Trophoblast cell (in vitro differentiated cells and primary cell): Measurements from ENCODE around the gene SPAG6.

Experiments used
- DNase-seq, 2 donors: peaks; one replicate each; pipeline ENCODE4 v3.0.0-alpha.2; 2016
- H2AFZ ChIP-seq: 2 replicates; pipeline ENCODE4 v1.6.1; 2013; ENCODE audit warnings: low read length, moderate library complexity, mild to moderate bottlenecking; ENCODE audit not compliant: insufficient read depth, poor library complexity
- H2AK5ac ChIP-seq: 2 replicates; pipeline ENCODE4 v1.6.1; 2013; ENCODE audit warnings: mild to moderate bottlenecking, low read length
- H2BK120ac ChIP-seq: 2 replicates; pipeline ENCODE4 v1.6.1; 2013; ENCODE audit warnings: low read length, mild to moderate bottlenecking, moderate library complexity; ENCODE audit not compliant: insufficient read depth, poor library complexity
- H2BK12ac ChIP-seq: 2 replicates; pipeline ENCODE4 v1.6.1; 2013; ENCODE audit warnings: mild to moderate bottlenecking, low read length, moderate library complexity
- H2BK5ac ChIP-seq: 2 replicates; pipeline ENCODE4 v1.6.1; 2013; ENCODE audit warnings: low read length, low read depth, moderate library complexity, mild to moderate bottlenecking; ENCODE audit not compliant: poor library complexity
- H3K14ac ChIP-seq: 2 replicates; pipeline ENCODE4 v1.6.1; 2013; ENCODE audit warnings: mild to moderate bottlenecking, low read length
- H3K18ac ChIP-seq: 2 replicates; pipeline ENCODE4 v1.6.1; 2013; ENCODE audit warnings: mild to moderate bottlenecking, low read length
- H3K23ac ChIP-seq: 2 replicates; pipeline ENCODE4 v1.6.1; 2013; ENCODE audit warnings: low read length
- H3K27ac ChIP-seq: 2 replicates; pipeline ENCODE4 v1.5.1; 2013; ENCODE audit warnings: low read depth, mild to moderate bottlenecking, inconsistent platforms, low read length, moderate library complexity
- H3K27me3 ChIP-seq: 2 replicates; pipeline ENCODE4 v1.6.1; 2013; ENCODE audit warnings: inconsistent platforms, mild to moderate bottlenecking, low read length, moderate library complexity; ENCODE audit not compliant: insufficient read depth
- H3K36me3 ChIP-seq, 2 experiments: 1 replicate in 1 of 2; 2 replicates in 1 of 2; pipeline ENCODE4 v1.6.1; 2013; ENCODE audit warnings: low read length in 2 of 2, mild to moderate bottlenecking in 2 of 2, moderate library complexity in 1 of 2; ENCODE audit not compliant: insufficient read depth in 2 of 2, control insufficient read depth in 1 of 2
- H3K4ac ChIP-seq: 2 replicates; pipeline ENCODE4 v1.6.1; 2013; ENCODE audit warnings: low read depth, mild to moderate bottlenecking, low read length, moderate library complexity
- H3K4me1 ChIP-seq, 2 experiments: 1 replicate in 1 of 2; 2 replicates in 1 of 2; pipeline ENCODE4 v1.6.1; 2013; ENCODE audit warnings: low read length in 2 of 2, mild to moderate bottlenecking in 2 of 2, moderate library complexity in 1 of 2; ENCODE audit not compliant: insufficient read depth in 2 of 2, control insufficient read depth in 1 of 2
- H3K4me2 ChIP-seq: 2 replicates; pipeline ENCODE4 v1.6.1; 2013; ENCODE audit warnings: inconsistent platforms, mild to moderate bottlenecking, low read length, moderate library complexity
- H3K4me3 ChIP-seq: 2 replicates; pipeline ENCODE4 v1.5.1; 2013; ENCODE audit warnings: mild to moderate bottlenecking, low read depth, low read length, inconsistent platforms
- H3K79me1 ChIP-seq: one replicate; pipeline ENCODE4 v1.6.1; 2013; ENCODE audit warnings: low read length
- H3K79me2 ChIP-seq: 2 replicates; pipeline ENCODE4 v1.6.1; 2013; ENCODE audit warnings: low read length, mild to moderate bottlenecking; ENCODE audit not compliant: control insufficient read depth, insufficient read depth, poor library complexity
- H3K9ac ChIP-seq: 2 replicates; pipeline ENCODE4 v1.6.1; 2013; ENCODE audit warnings: mild to moderate bottlenecking, low read length
- H3K9me3 ChIP-seq: 2 replicates; pipeline ENCODE4 v1.6.1; 2013; ENCODE audit warnings: low read depth, mild to moderate bottlenecking, control low read depth, inconsistent platforms, low read length; ENCODE audit not compliant: insufficient read depth
- H4K12ac ChIP-seq: 2 replicates; pipeline ENCODE4 v1.6.1; 2013; ENCODE audit warnings: low read depth, mild to moderate bottlenecking, low read length, moderate library complexity
- H4K8ac ChIP-seq: 2 replicates; pipeline ENCODE4 v1.6.1; 2013; ENCODE audit warnings: low read depth, mild to moderate bottlenecking, low read length, moderate library complexity
- H4K91ac ChIP-seq: one replicate; pipeline ENCODE4 v1.6.1; 2013; ENCODE audit warnings: low read depth, mild to moderate bottlenecking, low read length, moderate library complexity
- WGBS: extraction: QIAGEN DNeasy Blood & Tissue Kit; methylation state at CpG from one replicate; pipeline ENCODE4 v1.1.7; 2013; ENCODE audit warnings: missing lambda C conversion rate; ENCODE audit not compliant: insufficient read length, insufficient coverage; ENCODE audit errors: extremely low coverage; 5-methylcytosine and 5-hydroxymethylcytosine counted together

The SPAG6 gene

DNA sequence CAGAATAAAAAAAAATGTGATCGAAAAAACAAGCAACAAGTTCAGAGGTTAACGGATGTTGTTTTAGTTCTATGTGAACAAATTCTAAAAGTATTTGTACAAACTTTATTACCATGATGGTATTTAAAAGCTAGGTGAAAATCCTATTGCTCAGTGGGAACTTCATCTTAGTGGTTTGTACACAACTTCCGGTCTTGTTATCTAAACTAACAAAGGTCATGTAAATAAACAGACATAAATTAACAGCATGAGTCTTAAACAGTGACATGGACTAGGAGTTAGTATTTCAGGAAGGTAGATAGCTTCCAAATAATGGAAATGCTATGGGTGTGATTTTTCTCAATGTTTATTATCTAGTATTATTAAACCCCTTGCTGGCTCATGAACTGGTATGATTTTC, 83.8 kb downstream of the SPAG6 start:
- no peak overlapping the region for H2AK5ac ChIP-seq
- H2BK120ac ChIP-seq = no peak overlapping the region
- no peaks in the 10 kb centered on the region for H3K36me3 ChIP-seq
- H3K27ac ChIP-seq = no peak overlapping the region
- no peak overlapping the region for H3K4me3 ChIP-seq
- H2AFZ ChIP-seq = no peak overlapping the region
- DNase-seq = no peak
- no peaks in the 10 kb centered on the region for H3K27me3 ChIP-seq
- H3K9ac ChIP-seq = no peak overlapping the region
- peaks cover 10 to 13% of the 10 kb centered on the region in 2 experiments for H3K4me1 ChIP-seq
- H3K79me2 ChIP-seq = no peaks in the 10 kb centered on the region
- no peak overlapping the region for H2BK12ac ChIP-seq
- no peak overlapping the region for H4K12ac ChIP-seq
- no peak overlapping the region for H3K4me2 ChIP-seq
- no peaks in the 10 kb centered on the region for H3K79me1 ChIP-seq
- H4K8ac ChIP-seq = no peak overlapping the region
- no peak overlapping the region for H3K23ac ChIP-seq
- no CpG with 5 or more reads among the region's 3 CpGs for WGBS
- H3K14ac ChIP-seq = no peak overlapping the region
- no peak overlapping the region for H3K18ac ChIP-seq
- no peak overlapping the region for H2BK5ac ChIP-seq
- no peak overlapping the region for H4K91ac ChIP-seq
- H3K4ac ChIP-seq = no peak overlapping the region
- no peaks in the 10 kb centered on the region for H3K9me3 ChIP-seq

DNA sequence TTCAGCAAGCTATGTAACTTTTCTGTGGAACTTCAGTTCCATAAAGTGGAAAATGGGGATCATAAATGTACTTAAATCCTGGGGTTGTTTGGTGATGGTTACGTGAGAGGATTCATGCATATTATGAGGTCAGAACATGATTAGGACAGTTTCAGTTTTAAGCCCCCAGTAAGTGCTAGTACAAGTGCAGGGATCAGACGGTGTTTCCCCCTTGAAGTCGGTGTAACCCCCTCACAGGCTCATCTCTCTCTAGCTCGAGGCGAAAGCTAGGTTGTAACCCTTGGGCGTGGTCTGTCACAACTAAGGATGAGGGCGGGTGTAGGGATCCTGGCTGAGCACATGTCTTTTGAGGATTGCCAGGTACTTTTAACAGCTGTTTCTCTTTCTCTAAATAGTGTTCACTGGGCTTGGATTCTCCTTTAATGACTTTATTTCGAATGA, 84.7 kb downstream of the SPAG6 start:
- Histone ChIP-seq H3K27me3 (no peaks in the 10 kb centered on the region), H2AK5ac (no peak overlapping the region), H3K18ac (no peak overlapping the region), H3K4me2 (no peak overlapping the region), H3K4ac (no peak overlapping the region), H3K79me1 (no peaks in the 10 kb centered on the region), H2BK12ac (no peak overlapping the region), H3K4me1 (peaks cover 10 to 13% of the 10 kb centered on the region in 2 experiments), H2AFZ (no peak overlapping the region), H4K91ac (no peak overlapping the region), H4K8ac (no peak overlapping the region), H3K4me3 (no peak overlapping the region), H3K14ac (no peak overlapping the region), H3K9me3 (no peaks in the 10 kb centered on the region), H3K27ac (no peak overlapping the region), H2BK120ac (no peak overlapping the region), H3K9ac (no peak overlapping the region), H3K79me2 (no peaks in the 10 kb centered on the region), H3K36me3 (no peaks in the 10 kb centered on the region), H4K12ac (no peak overlapping the region), H2BK5ac (no peak overlapping the region), H3K23ac (no peak overlapping the region)
- DNase-seq = peak in 1 of 2 donors; percentile 8
- no CpG with 5 or more reads among the region's 8 CpGs for WGBS

DNA sequence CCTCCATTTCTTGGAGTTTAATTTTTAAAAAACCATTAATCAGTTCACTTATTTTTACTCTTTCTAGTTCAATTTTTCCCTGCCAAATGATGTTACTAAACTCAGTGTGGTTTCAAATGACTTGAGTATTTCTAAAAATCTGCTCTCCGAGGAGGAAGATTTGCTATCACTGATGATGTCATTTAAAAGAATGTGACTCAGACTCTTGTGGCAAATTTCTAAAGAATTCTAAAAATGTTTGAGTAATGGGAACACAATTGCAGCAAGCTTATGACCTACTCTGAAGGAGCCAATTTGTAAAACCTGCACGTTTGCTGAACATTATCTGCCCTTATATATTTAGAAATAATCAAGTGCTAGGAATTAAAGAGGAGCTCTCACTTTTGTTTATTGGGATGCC, 88.6 kb downstream of the SPAG6 start:
- peaks cover 26% of the 10 kb centered on the region for H3K27me3 ChIP-seq
- no peaks in the 10 kb centered on the region for H3K36me3 ChIP-seq
- no peak overlapping the region for H3K4me2 ChIP-seq
- no peak overlapping the region for H4K12ac ChIP-seq
- no peak overlapping the region for H3K9ac ChIP-seq
- no CpG with 5 or more reads among the region's 2 CpGs for WGBS
- DNase-seq = peak; percentile 29 to 95
- no peak overlapping the region for H3K23ac ChIP-seq
- no peak overlapping the region for H3K14ac ChIP-seq
- no peak overlapping the region for H2BK5ac ChIP-seq
- H3K79me2 ChIP-seq = no peaks in the 10 kb centered on the region
- peaks cover 0 to 13% of the 10 kb centered on the region in 2 experiments for H3K4me1 ChIP-seq
- H3K4ac ChIP-seq = no peak overlapping the region
- H4K8ac ChIP-seq = no peak overlapping the region
- no peak overlapping the region for H3K27ac ChIP-seq
- H3K4me3 ChIP-seq = no peak overlapping the region
- H4K91ac ChIP-seq = no peak overlapping the region
- peaks cover 6% of the 10 kb centered on the region for H3K9me3 ChIP-seq
- H2BK12ac ChIP-seq = no peak overlapping the region
- no peak overlapping the region for H2AK5ac ChIP-seq
- H2BK120ac ChIP-seq = no peak overlapping the region
- H2AFZ ChIP-seq = no peak overlapping the region
- peaks cover 5% of the 10 kb centered on the region for H3K79me1 ChIP-seq
- no peak overlapping the region for H3K18ac ChIP-seq

DNA sequence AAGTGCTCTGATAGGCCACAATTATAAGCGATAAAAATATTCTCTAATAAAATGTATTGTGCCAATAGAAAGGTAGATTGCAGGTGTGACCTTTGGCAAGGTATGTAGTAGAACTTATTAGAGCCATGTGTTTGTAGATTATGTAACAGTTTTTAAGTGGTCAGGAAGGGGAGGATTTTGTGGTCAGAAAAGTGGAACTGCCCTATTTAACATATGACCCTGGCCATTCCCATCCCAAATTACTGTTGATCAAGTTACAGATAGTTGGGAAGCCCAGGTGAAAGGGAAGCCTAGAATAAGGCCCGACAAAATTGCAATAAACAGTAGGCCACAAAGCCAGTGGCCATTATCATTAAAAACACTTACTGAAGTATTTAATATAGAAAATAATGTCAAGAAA, 89.2 kb downstream of the SPAG6 start:
- peaks cover 0 to 13% of the 10 kb centered on the region in 2 experiments for H3K4me1 ChIP-seq
- no peak overlapping the region for H2BK5ac ChIP-seq
- H3K9ac ChIP-seq = no peak overlapping the region
- WGBS = no CpG with 5 or more reads among the region's 2 CpGs
- no peak overlapping the region for H3K14ac ChIP-seq
- peaks cover 27% of the 10 kb centered on the region for H3K27me3 ChIP-seq
- no peaks in the 10 kb centered on the region for H3K36me3 ChIP-seq
- no peak overlapping the region for H4K91ac ChIP-seq
- no peak overlapping the region for H3K4me3 ChIP-seq
- H3K9me3 ChIP-seq = peaks cover 6% of the 10 kb centered on the region
- H2AFZ ChIP-seq = no peak overlapping the region
- H3K4ac ChIP-seq = no peak overlapping the region
- H2BK120ac ChIP-seq = no peak overlapping the region
- no peak overlapping the region for H3K4me2 ChIP-seq
- H3K18ac ChIP-seq = no peak overlapping the region
- peaks cover 5% of the 10 kb centered on the region for H3K79me1 ChIP-seq
- H2AK5ac ChIP-seq = no peak overlapping the region
- no peak overlapping the region for H4K12ac ChIP-seq
- no peaks in the 10 kb centered on the region for H3K79me2 ChIP-seq
- no peak overlapping the region for H3K27ac ChIP-seq
- H4K8ac ChIP-seq = no peak overlapping the region
- H2BK12ac ChIP-seq = no peak overlapping the region
- DNase-seq = no peak
- no peak overlapping the region for H3K23ac ChIP-seq
